GM19023 (cell line): ENCODE measurements around the gene SHISA9.
"Not testable (repeated sequence)": the region's sequence is repeated elsewhere in the genome, so short reads cannot be mapped to it uniquely, and the experiment has no call there.

ENCODE experiments used
- ATAC-seq: cut with Tn5 transposase; IDR thresholded peaks from one replicate; pipeline ENCODE4 v1.9.1; 2021; ENCODE audit warnings: mild to moderate bottlenecking, moderate library complexity; ENCODE audit not compliant: unreplicated experiment

SHISA9 gene

DNA sequence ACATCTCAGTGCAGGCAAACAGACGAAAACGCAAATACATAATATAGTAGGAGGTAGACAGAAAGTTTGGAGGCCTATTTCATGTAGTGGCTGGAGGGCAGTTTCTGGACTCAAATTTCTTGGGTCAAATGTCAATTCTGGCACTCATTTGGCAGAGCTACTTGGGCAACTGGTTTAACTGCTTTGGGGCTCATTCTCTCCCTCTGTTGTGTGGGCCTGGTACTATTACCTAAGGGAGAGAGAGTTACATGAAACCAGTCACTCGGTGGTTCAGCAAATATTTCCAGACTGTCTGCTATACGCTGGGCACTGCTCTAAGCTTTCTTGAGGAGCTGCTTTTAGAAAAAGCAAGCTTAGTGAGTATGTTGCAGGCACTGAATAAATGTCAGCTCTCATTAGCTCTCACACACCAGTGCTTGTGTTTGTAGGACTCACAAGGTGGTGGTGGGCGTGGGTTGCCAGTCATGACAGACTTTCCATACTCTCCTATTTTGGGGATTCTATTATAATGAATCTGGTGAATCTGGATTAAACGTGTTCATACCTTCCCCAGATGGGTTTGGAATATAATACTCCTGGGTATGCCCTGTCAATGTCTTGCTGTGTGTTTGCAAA lies 1.8 kb upstream of the SHISA9 start:
- no peak for ATAC-seq

DNA sequence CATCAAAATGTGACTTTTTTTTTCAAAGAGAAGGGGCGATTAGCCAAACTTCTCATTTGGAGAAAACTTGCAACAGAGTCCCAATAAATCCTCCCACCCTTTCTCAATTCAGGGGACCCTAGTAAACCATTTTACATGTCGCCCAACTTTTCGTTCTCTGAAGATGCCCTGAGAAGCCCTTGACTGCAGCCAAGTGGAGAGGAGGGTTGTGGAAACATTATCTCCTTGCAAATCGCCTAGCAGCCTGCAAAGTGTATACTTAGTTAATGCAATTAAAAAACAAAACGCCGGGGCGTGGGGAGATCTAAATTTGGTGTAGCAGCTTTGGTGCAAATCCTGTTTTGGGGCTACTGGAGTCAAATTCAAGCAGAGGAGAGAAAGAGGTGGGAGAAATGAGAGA lies 1.2 kb upstream of the SHISA9 start:
- ATAC-seq = no peak

- no peak for ATAC-seq
Observed at GRCh38 chr16:12900599-12901203, 697 bp upstream of the SHISA9 start.

GRCh38 chr16:12901204-12901596 lies 198 bp upstream of the SHISA9 start:
- no peak for ATAC-seq

DNA sequence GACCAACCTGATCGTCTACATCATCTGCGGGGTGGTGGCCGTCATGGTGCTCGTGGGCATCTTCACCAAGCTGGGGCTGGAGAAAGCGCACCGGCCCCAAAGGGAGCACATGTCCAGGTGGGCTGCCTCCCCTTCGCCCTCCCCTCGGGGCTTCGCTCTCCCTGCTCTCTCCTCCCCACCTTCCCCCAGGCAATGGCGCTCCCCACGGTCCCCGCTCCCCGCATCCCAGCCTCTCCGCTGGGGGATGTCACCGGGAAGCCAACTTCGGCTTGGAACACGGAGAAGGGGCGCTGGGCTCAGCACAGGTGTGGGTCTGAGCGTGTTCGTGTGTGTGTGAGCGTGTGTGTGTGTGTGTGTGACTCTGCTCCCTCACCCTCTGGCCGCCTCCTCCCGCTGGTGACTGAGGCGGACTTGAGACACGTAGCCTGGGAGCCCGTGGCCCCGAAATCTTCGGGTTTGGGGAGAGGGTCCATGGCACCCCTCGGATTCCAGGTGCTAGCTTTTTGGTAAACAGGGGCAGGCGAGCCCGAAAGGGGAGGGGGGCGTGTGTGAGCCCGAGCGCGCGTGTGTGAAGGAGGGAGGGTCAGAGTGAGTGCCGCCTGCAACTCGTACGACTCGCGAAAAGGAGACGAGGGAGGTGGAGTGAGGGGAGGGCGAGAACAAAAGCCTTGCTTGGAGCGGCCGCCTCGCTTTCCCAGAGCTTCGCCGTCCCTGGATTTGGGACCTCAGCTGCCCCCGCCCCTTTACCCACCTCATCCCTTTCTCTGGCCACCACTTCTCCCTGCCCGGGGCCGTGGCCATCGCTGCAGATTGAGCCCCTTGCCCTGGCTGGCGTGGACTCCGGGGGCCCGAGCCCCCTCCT lies 1.3 kb downstream of the SHISA9 start:
- ATAC-seq = no peak

DNA sequence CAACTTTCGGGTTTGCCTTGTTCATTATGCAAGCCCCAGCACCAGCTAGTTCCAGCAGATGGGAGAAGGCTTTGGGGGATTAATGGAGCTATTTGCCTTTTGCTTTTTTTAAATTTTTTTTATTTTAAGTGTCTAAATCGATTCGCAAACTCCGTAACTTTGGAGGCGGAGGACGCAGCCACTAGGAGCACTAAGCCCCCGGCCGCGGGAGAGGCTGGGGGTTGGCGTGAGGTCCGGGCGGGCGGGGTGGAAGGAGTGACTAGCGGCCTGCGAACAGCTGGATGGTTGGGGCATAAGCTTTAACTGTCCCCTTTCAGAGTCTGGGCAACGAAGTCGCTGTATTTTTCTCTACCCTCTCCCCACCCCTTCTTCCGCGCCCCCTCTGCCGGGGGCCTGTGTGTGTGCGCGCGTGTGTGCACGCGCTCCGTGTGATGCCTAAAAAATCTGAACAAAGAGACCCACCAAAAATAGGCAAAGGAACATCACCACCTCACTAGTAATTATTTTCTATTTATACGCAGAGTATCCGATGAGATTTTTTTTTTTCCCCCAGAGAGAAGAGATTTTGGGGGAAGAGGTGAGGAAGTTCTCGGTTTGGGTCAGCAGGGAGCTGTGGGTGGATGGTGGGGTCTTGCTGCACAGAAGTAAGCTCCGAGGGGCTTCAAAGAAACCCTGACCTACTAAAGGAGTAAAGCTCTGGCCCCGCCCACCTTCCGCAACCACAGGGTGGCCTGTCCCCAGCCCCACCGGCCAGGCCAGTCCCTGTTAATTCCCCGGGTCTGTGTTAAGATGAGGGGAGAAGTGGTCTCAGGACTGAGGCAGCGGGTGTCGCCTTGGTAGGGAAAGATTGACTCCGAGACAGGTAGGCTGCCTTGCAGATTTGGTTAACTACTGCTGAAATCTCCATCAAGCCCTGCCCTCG lies 2.3 kb downstream of the SHISA9 start:
- no peak for ATAC-seq

DNA sequence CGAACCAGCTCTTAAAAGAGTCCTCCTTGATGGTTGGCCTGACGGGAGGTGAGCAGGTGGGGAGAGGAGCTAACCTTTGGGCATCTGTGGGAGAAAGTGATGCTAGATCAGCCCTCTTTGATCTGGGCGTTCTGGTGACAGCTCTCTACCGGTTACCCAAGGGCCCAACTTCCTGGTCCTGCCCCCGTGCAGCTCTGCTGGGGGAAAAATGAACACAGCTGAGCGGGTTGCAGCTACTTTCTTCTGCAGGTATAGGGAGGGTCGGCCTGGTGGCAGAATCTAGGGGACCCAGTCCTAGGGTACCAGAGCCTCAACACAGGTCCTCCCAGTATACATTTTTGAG lies 2.9 kb downstream of the SHISA9 start:
- no peak for ATAC-seq

- no peak for ATAC-seq
Observed at GRCh38 chr16:12906271-12906670, 4.9 kb downstream of the SHISA9 start.

DNA sequence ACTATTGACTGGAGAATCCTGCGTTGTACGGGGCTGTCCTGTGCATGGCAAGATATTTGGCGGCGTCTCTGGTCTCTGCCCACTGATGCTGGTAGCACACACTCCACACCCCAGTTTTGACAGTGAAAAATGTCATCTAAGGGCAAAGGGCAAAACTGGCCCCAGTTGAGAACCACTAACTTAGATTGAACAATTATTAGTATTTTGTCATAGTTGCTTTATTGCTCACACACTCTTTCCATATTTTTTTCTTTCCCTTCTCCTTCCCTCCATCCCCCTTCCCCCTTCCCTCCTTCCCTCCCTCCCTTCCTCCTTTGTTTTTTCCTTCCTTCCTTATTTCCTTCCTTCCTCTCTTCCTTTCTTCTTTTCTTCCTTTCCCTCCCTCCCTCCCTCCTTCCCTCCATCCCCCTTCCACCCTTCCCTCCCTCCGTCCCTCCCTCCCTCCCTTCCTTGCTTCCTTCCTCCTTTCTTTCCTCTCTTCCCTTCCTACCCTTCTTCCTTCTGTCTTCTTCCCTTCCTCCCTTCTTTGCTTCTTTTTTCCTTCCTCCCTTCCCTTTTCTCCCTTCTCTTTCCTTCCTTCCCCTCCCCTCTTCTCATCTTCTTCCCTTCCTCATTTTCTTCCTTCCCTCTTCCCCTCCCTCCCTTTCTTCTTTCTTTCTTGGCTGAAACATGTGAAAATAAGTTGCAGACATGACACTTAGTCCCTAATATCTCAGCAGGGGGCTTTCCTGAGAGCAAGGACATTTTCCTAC lies 5.5 kb downstream of the SHISA9 start:
- no peak for ATAC-seq

DNA sequence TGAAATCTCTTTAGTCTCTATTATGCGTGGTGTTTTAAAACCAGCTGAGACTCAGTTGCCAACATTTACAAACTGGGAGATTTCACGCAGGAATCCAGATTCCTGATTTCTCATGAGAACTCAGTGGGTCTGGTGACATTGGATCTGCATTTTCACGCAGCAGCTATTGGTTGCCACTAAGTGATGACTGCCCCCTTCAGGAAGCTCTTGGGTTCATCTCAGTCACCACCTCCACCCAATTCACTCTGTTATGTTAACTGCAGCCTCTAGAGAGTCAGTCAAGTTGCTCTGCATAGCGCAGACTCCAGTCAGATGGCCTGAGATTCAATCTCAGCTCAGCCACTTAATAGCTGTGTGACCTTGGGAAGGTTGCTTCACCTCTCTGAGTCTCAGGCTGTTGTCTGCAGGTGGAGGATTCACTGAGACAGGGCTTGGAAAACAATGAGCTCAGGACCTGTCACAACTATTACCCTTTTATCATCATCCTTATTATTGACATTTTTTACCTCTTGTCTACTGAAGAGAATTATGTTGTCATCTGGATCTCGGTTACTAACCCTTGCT lies 6.4 kb downstream of the SHISA9 start:
- no peak for ATAC-seq

DNA sequence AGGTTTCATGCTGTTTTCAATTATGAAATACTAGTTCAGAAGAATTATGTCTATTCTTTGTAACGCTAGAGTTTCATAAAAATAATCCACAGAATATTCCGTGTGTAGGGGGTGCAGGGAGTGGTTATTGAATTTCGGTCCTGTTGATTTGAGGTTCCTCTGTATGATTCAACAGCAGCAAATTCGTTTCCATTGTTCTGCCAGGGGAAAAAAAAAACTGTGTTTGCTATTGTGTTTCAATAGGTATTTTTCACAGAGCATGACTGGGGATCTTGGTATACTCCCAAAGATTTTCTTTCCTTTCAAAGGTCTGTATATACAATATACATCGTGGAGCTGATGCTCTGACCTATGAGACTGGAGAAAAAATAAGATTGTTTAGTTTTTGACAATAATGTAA lies 15.8 kb downstream of the SHISA9 start:
- no peak for ATAC-seq

- ATAC-seq = no peak
Observed at GRCh38 chr16:12917653-12918052, 16.3 kb downstream of the SHISA9 start.

DNA sequence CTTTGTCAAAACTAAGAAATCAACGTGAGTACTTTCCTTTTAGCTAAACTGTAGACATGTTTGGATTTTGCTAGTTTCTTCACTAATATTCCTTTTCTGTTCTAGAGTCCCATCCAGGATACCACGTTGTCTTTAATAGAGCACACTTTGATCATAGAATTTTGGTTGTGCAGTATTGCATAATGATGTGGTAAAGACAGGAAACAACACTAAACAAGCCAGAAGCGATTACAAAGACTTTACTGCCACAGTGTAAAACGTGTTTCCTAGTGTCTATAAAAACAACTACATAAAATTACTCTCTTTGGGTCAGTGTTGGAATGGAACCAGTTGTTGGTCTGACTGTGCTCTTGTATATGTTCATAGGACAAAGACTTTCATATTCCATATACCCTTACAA lies 19.3 kb downstream of the SHISA9 start:
- ATAC-seq = no peak

DNA sequence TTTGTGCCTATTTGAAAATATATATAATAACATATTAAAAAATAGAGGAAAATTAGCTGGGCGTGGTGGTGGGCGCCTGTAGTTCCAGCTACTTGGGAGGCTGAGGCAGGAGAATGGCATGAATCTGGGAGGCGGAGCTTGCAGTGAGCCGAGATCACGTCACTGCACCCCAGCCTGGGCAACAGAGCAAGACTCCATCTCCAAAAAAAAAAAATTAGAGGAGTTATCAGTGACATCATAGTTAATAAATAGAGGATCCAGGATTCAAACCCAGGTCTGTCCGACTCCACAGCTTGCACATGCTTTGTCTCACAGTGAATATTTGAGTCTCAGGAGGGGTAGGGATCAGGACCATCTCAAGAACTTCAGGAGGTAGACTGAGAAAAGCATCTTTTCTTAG lies 22.2 kb downstream of the SHISA9 start:
- ATAC-seq = not testable (repeated sequence)

DNA sequence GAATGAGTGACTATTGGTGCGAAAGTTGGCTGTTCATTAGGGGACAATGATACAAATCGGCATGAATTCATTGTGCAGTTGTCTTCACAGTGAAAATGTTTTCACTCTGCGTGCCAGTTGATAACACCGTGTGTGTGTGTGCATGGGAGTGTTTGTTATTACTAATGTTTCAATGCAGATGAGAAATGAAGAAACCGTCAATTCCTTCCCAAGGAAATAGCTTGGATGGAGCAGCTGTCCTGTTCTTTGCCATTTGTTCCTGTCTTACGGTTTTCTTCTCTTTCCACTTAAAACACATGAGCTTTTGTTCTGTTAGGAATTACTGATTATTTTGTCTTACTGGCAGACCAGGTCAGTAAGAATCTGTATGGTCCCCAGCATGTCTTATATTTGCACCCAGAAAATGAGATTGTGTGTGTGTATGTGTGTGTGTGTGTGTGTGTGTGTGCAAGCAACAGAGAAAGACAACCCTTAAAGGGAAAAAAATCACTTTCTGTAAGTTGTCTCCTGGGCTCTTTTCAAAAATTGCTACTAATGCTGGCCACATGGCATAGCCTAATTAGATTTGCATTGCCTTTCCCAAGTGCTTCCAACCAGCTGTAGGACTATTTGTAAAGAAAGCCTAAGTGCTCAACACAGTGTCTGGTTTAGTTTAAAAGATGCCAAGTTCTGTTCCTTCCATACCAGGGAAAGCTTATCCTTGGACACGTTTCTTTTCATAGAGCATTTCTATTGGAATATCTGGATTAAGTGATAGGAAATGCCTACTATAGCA lies 23.8 kb downstream of the SHISA9 start:
- ATAC-seq = no peak

- ATAC-seq = no peak
Observed at GRCh38 chr16:12927591-12927990, 26.2 kb downstream of the SHISA9 start.

- no peak for ATAC-seq
Observed at GRCh38 chr16:12930881-12931280, 29.5 kb downstream of the SHISA9 start.

- ATAC-seq = no peak
Observed at GRCh38 chr16:12936391-12936790, 35.0 kb downstream of the SHISA9 start.

DNA sequence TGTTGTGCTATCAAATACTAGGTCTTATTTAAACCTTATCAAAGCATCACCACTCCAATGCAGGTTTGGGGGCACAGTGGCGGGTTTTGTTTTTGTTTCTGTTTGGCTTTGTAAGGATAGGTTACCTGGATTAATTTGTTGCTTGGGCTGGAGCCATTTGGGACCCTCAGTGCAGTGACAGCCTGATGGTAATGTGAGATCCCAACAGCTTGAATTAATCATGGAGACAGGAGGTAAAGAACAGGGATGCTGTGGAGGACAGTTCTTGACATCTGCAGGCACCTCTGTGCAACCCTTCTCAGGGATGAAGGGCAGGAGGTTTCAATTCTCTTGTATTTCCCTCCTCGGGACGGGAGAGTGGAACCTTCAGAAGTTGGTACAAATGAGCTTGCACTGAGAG lies 40.5 kb downstream of the SHISA9 start:
- no peak for ATAC-seq
